GM19193 (cell line): ENCODE measurements around the gene STX7.

ENCODE experiments used
- POLR2A ChIP-seq: IDR thresholded peaks from 4 replicates; pipeline ENCODE4 v1.6.1; 2011; ENCODE audit not compliant: insufficient read depth, insufficient read length; ENCODE audit errors: extremely low read depth

Gene STX7

GRCh38 chr6:132513831-132514545 lies 1.1 kb upstream of the STX7 start:
- TF ChIP-seq POLR2A: no peak

- TF ChIP-seq POLR2A: no peak
These were observed 626 bp downstream of the STX7 start for GRCh38 chr6:132512342-132512637.

- TF ChIP-seq POLR2A: no peak
These were observed 1.1 kb downstream of the STX7 start for GRCh38 chr6:132511831-132512220.

GRCh38 chr6:132511210-132511830 lies 1.6 kb downstream of the STX7 start:
- no peak for TF ChIP-seq POLR2A

GRCh38 chr6:132506869-132507808 lies 5.8 kb downstream of the STX7 start:
- no peak for TF ChIP-seq POLR2A

- TF ChIP-seq POLR2A: no peak
These were observed 6.5 kb downstream of the STX7 start for GRCh38 chr6:132506461-132506860.

- no peak for TF ChIP-seq POLR2A
These were observed 7.8 kb downstream of the STX7 start for GRCh38 chr6:132505158-132505557.

- no peak for TF ChIP-seq POLR2A
These were observed 8.2 kb downstream of the STX7 start for GRCh38 chr6:132504757-132505156.

GRCh38 chr6:132499757-132500156 lies 13.2 kb downstream of the STX7 start:
- TF ChIP-seq POLR2A: no peak

GRCh38 chr6:132498638-132499037 lies 14.3 kb downstream of the STX7 start:
- no peak for TF ChIP-seq POLR2A

- no peak for TF ChIP-seq POLR2A
These were observed 16.3 kb downstream of the STX7 start for GRCh38 chr6:132496519-132497180.

GRCh38 chr6:132495604-132496079 lies 17.3 kb downstream of the STX7 start:
- no peak for TF ChIP-seq POLR2A

GRCh38 chr6:132494954-132495353 lies 18.0 kb downstream of the STX7 start:
- TF ChIP-seq POLR2A: no peak

- no peak for TF ChIP-seq POLR2A
These were observed 21.0 kb downstream of the STX7 start for GRCh38 chr6:132491881-132492280.

- TF ChIP-seq POLR2A: no peak
These were observed 21.6 kb downstream of the STX7 start for GRCh38 chr6:132491303-132491702.

GRCh38 chr6:132490478-132491204 lies 22.3 kb downstream of the STX7 start:
- TF ChIP-seq POLR2A: no peak
